ENCODE data around the gene IQCM. TPM values are rescaled to one million over a fixed set of nuclear protein-coding genes. Genes with fewer than 3 reads are reported as not detected.

IQCM gene
- total RNA-seq, 1 experiment from 2014 or later, result not detected

DNA sequence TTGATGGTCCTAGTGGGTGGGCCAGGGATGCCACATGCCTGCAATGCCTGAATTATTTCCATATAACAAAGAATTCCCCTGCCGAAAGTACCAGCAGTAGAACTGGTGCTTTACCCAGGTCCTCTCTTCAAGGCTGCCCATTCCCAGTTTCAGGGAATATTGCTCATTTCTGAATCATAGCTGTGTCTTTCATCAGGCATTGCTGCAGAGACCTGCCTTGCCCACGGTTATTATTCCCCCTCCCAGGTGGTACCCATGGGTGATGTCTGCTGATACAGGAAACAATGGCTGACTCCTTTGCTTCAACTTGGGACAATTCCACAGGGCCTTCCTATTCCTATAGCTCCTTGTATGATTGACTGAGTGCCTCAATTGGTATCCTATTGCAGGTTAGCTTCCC, 9.7 kb upstream of the IQCM start:
- H4K20me1 ChIP-seq (ENCODE audit: low read length), result no peaks in the 10 kb centered on the region
- no peaks in the 10 kb centered on the region for H3K27me3 ChIP-seq (ENCODE audit: low read length)
- H3K79me2 ChIP-seq (ENCODE audit: low read length), result no peaks in the 10 kb centered on the region
- H2AFZ ChIP-seq (ENCODE audit: low read length), result no peak overlapping the region
- no peak overlapping the region for H3K27ac ChIP-seq (ENCODE audit: low read length)
- no peaks in the 10 kb centered on the region for H3K9me2 ChIP-seq (replicated peaks; ENCODE audit: low read length)
- H3K4me1 ChIP-seq (ENCODE audit: insufficient read depth, low read length), result peaks cover 35% of the 10 kb centered on the region
- H3K4me3 ChIP-seq (ENCODE audit: low read length), result no peak overlapping the region
- no peak overlapping the region for H3K4me2 ChIP-seq (ENCODE audit: low read length)
- TF ChIP-seq CTCF (conservative IDR thresholded peaks at IDR 0.05; ENCODE audit: low read depth, low read length) (no peak), EZH2phosphoT487 (IDR thresholded peaks at IDR 0.05; ENCODE audit: borderline replicate concordance, low read length) (no peak), EZH2 (IDR thresholded peaks at IDR 0.05; ENCODE audit: low read length, unreplicated experiment) (no peak)
- DNase-seq, result peak; percentile 59
- no peaks in the 10 kb centered on the region for H3K9me3 ChIP-seq (ENCODE audit: low read length)
- 0 out of 2 replicates have a peak, but pooled peaks have one; percentile 24 for ATAC-seq
- H3F3A ChIP-seq (ENCODE audit: low read length, unreplicated experiment), result no peaks in the 10 kb centered on the region
- no peak overlapping the region for H3K9ac ChIP-seq (ENCODE audit: low read length)
- ChIA-PET POLR2A (ENCODE audit: unreplicated experiment) (no interaction called here), CTCF (no interaction called here)
- no peaks in the 10 kb centered on the region for H3K36me3 ChIP-seq (ENCODE audit: low read depth, low read length)
- no TSS peak for BruUV-seq (replicated peaks)
- intact Hi-C loops (cut with micrococcal nuclease), result no loop called here

- TF ChIP-seq EZH2phosphoT487 (IDR thresholded peaks at IDR 0.05; ENCODE audit: borderline replicate concordance, low read length), result no peak
- no peak for TF ChIP-seq EZH2 (IDR thresholded peaks at IDR 0.05; ENCODE audit: low read length, unreplicated experiment)
- no peak for TF ChIP-seq CTCF (conservative IDR thresholded peaks at IDR 0.05; ENCODE audit: low read depth, low read length)
- peak overlapping the region; percentile 52 for H3K27ac ChIP-seq (ENCODE audit: low read length)
- POLR2A ChIA-PET (ENCODE audit: unreplicated experiment), result no interaction called here
- peak overlapping the region; percentile 72 for H3K4me2 ChIP-seq (ENCODE audit: low read length)
- no peaks in the 10 kb centered on the region for H3K27me3 ChIP-seq (ENCODE audit: low read length)
- CTCF ChIA-PET, result no interaction called here
- DNase-seq (peak; percentile 79), ATAC-seq (peak; percentile 88)
- H3F3A ChIP-seq (ENCODE audit: low read length, unreplicated experiment), result no peaks in the 10 kb centered on the region
- H3K9ac ChIP-seq (ENCODE audit: low read length), result no peak overlapping the region
- H3K9me3 ChIP-seq (ENCODE audit: low read length), result no peaks in the 10 kb centered on the region
- BruUV-seq (replicated peaks), result no TSS peak
- peaks cover 25% of the 10 kb centered on the region for H3K4me1 ChIP-seq (ENCODE audit: insufficient read depth, low read length)
- H4K20me1 ChIP-seq (ENCODE audit: low read length), result no peaks in the 10 kb centered on the region
- H3K79me2 ChIP-seq (ENCODE audit: low read length), result no peaks in the 10 kb centered on the region
- H3K36me3 ChIP-seq (ENCODE audit: low read depth, low read length), result no peaks in the 10 kb centered on the region
- intact Hi-C loops (cut with micrococcal nuclease), result loop anchor here (5.0 kb wide), 1 partner anchor 116 kb away; no protein-coding TSS in a partner anchor
- H3K4me3 ChIP-seq (ENCODE audit: low read length), result peak overlapping the region; percentile 34; the same call in 1 of the 2 replicates
- no peaks in the 10 kb centered on the region for H3K9me2 ChIP-seq (replicated peaks; ENCODE audit: low read length)
- H2AFZ ChIP-seq (ENCODE audit: low read length), result no peak overlapping the region
Observed at GRCh38 chr4:149823769-149824221, 8.2 kb upstream of the IQCM start.

DNA sequence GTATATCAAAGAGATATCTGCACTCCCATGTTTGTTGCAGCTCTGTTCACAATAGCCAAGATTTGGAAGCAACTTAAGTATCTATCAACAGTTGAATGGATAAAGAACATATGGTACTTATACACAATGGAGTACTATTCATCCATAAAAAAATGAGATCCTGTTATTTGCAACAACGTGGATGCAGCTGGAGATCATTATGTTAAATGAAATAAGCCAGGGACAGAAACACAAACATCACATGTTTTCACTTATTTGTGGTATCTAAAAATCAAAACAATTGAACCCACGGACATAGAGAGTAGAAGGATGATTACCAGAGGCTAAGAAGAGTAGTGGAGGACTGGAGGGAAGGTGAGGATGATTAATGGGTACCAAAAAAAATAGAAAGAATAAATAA, 14.2 kb downstream of the IQCM start:
- Histone ChIP-seq H2AFZ (ENCODE audit: low read length) (no peak overlapping the region), H3K27ac (ENCODE audit: low read length) (no peak overlapping the region), H3K36me3 (ENCODE audit: low read depth, low read length) (no peaks in the 10 kb centered on the region), H3K4me1 (ENCODE audit: insufficient read depth, low read length) (peaks cover 8% of the 10 kb centered on the region), H3K27me3 (ENCODE audit: low read length) (no peaks in the 10 kb centered on the region), H3K79me2 (ENCODE audit: low read length) (no peaks in the 10 kb centered on the region), H3F3A (ENCODE audit: low read length, unreplicated experiment) (no peaks in the 10 kb centered on the region), H3K9me2 (replicated peaks; ENCODE audit: low read length) (no peaks in the 10 kb centered on the region), H4K20me1 (ENCODE audit: low read length) (no peaks in the 10 kb centered on the region), H3K4me3 (ENCODE audit: low read length) (no peak overlapping the region), H3K9ac (ENCODE audit: low read length) (no peak overlapping the region), H3K9me3 (ENCODE audit: low read length) (no peaks in the 10 kb centered on the region), H3K4me2 (ENCODE audit: low read length) (no peak overlapping the region)
- ATAC-seq, result no peak
- intact Hi-C loops (cut with micrococcal nuclease), result no loop called here
- DNase-seq, result no peak
- CTCF ChIA-PET, result no interaction called here
- BruUV-seq (replicated peaks), result no TSS peak
- POLR2A ChIA-PET (ENCODE audit: unreplicated experiment), result no interaction called here
- TF ChIP-seq EZH2 (IDR thresholded peaks at IDR 0.05; ENCODE audit: low read length, unreplicated experiment), result no peak
- TF ChIP-seq EZH2phosphoT487 (IDR thresholded peaks at IDR 0.05; ENCODE audit: borderline replicate concordance, low read length), result no peak
- TF ChIP-seq CTCF (conservative IDR thresholded peaks at IDR 0.05; ENCODE audit: low read depth, low read length), result no peak

All from PC-3 (cell line).